Body of pancreas (tissue), 4 donors: ENCODE measurements around the gene THY1.

Experiments
- CTCF ChIP-seq, 7 experiments: fragments of 450-650 bp in 4 of 7; fragments of 200-600 bp in 3 of 7; sonication (generic) in 3 of 7; IDR thresholded peaks; one replicate each; pipeline ENCODE4 v1.5.1; 2016 to 2019; ENCODE audit warnings: antibody characterized with exemption in 7 of 7
- POLR2A ChIP-seq, 3 donors: fragments of 450-650 bp; IDR thresholded peaks; one replicate each; pipeline ENCODE4 v1.6.1; 2016; ENCODE audit warnings: antibody characterized with exemption in 3 of 3, mild to moderate bottlenecking in 2 of 3

- TF ChIP-seq CTCF (IDR thresholded peaks at IDR 0.05) (no peak), POLR2A (IDR thresholded peaks at IDR 0.05) (no peak)
Measured at GRCh38 chr11:119461229-119461963, 38.4 kb upstream of the THY1 start.
